ENCODE data around the gene INMT.

INMT gene

DNA sequence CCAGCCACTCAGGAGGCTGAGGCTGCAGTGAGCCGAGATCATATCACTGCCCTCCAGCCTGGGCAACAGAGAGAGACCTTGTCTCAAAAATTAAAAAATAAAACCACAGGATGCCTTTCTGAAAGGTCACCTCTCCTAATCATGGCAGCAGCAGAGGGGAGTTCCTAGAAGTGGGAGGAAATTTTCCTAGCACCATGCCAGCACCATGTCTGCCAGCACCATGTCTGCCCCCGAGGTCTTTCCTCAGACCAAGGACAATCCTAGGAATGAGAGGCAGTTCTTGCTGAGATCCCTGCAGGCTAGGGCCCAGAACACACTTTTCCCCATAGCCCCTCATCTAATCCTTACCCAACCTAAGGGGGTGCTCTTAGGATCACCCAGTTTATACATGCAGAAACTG is 22.3 kb upstream of the INMT start:
- no peak for DNase-seq

DNA sequence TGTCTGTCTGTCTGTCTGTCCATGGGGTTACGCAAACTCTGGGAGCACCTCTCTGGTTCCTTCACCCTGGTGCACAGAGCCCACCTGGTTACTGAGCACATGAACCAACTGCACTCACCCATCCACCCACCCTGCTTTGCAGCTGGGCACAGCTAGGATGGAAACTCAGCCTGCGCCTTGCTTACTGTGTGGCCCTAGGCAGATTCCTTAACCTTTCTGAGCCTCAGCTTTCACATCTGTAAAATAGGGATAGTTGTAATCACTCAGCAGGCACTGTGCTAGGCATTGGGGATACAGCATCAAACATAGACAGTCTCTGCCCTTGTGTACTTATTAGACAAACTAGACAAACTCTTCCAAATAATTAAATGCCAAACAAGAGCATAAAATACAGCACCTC is 21.8 kb upstream of the INMT start:
- no peak for DNase-seq

DNA sequence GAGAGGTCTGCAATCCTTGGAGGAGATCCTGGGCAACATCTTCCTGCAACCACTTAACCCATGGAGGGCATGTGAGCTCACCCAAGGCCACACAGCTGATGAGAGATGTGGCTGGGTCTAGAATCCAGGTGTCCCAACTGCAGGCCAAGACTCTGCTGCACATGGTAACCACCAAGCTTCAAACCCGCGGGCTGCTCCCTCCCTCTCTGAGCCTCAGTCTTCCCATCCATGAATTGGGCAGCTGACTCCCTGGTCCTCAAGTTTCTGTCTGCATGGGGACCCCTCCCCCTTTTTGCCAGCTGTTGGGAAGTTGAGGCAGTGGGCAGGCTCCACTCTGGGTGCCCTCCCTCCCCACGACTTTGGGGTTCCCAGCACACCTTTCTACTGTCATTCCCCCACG is 20.9 kb upstream of the INMT start:
- DNase-seq, result no peak

DNA sequence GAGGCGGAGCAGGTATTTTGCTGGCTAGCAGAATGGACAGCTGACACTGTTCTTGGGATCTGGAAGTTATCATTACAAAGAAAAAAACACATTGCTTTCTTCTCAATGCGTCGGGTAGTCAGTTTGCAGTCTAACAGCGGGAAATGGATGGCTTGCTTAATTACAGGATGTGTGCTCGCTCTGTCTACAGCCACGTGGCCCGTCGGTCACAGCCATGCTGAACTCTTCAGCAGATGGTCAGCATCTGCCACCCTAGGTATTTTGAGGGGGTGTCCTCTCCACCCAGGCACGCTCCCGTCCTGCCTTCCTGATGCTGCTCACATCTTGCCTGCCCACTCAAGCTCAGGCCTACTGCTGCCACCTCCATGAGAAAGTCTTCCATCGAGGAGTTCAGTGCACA is 20.4 kb upstream of the INMT start:
- DNase-seq, result no peak

DNA sequence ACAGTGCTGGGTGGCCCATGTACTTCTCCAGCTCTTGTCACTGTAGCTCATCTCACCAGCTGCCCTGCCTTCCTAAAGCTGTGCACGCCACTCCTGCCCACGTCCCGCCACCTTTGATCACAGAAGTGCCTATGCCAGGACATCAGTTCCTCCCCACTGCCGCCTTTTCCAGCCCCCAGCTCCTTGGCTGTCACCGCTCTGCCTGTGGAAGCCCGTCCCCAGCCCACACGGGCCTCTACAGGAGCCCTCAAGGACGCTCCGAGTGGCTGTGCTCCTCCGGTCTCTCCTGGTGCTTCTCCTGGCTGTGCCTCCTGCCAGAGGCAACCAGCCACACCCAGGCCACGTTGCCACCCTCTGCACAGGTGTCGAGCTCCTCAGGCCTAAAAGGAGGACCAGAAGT is 19.3 kb upstream of the INMT start:
- no peak for DNase-seq

DNA sequence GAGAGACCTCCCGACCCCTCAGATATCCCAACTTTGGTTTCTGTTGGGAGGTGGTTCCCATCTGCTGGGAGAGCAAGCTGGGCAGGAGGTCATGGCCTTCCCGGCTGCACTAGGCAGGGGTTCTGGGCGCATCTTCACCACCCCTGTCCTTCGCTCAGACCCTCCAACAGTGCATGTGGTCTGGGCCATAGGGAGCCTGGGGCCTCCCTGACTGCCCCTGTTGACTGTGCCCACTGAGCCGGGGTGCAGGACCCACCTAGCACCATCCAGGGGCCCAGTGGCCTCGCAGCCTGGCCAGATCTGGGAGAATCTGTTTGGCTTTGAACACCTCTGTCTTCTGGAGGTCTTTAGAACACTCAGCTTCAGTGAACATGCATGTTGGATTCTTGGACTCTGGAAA is 18.7 kb upstream of the INMT start:
- no peak for DNase-seq

DNA sequence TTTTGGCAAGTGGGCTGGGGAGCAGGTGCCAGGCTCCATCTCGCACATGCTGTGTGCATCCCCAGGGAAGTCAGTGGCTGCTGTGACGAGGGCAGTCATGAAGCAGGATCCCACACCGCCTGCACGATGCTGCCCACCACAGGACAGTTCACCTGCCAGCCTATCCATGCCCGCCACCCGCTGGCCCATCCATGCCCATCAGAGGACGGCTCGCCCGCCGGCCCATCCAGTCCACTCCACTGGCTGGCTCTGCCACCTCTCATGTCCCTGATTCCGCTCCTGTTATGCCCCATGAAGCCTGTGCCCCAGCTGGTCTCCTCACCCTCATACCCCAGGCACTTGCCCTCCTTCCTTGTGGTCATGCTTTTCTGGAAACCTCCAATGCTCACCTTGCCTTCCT is 18.2 kb upstream of the INMT start:
- no peak for DNase-seq

DNA sequence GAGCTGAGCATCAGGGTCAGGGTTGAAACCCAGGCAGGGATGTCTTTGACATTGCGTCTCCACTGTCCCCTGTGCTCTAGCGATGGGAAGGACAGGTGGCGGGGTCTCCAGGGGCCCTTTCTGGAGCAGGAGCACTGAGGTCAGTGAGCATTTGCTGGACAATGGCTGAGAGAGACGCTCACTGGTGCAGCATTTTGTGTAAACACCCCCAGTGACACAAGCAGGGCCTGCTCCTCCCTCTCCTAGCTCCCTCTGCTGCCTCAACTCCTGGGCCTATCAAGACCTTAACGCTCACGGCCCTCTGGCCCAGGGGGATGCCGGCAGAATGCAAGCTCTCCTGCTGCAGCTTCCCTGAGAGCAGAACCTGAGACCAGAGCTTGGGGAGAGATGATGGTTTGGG is 17.4 kb upstream of the INMT start:
- DNase-seq, result no peak

DNA sequence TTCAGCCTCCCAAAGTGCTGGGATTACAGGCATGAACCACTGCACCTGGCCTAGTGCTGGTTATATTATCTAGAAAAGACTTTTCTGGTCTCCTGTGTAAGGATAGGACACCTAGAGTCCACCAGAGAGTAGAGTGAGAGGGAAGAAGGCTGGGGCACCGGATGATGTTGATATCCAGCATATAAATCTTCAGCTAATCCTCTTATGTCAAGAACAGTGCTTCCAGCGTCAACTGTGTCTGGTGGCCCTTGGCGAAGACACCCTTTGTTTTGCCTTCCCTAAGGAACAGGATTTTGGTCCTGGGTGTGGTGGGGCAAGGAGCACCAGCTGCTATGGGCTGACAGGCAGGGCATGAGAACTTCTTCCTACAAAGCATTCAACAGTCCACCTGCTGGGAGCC is 16.3 kb upstream of the INMT start:
- DNase-seq, result no peak

DNA sequence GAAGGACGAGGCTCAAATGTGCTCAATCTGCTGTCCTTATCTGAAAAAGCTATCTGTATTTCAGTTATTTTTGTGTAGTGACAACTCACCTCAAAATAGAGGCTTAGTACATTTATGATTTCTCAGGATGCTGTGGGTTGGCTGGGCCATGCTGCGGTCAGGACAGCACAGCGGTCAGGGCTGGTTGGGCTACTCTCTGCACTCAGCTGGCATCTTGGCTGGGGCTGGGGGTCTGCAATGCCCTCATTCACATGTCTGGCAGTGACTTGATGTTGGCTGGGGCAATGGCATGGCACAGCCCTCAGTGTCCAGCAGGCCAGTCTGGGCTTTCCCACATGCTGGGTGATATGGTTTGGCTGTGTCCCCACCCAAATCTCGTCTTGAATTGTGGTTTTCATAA is 15.6 kb upstream of the INMT start:
- no peak for DNase-seq

DNA sequence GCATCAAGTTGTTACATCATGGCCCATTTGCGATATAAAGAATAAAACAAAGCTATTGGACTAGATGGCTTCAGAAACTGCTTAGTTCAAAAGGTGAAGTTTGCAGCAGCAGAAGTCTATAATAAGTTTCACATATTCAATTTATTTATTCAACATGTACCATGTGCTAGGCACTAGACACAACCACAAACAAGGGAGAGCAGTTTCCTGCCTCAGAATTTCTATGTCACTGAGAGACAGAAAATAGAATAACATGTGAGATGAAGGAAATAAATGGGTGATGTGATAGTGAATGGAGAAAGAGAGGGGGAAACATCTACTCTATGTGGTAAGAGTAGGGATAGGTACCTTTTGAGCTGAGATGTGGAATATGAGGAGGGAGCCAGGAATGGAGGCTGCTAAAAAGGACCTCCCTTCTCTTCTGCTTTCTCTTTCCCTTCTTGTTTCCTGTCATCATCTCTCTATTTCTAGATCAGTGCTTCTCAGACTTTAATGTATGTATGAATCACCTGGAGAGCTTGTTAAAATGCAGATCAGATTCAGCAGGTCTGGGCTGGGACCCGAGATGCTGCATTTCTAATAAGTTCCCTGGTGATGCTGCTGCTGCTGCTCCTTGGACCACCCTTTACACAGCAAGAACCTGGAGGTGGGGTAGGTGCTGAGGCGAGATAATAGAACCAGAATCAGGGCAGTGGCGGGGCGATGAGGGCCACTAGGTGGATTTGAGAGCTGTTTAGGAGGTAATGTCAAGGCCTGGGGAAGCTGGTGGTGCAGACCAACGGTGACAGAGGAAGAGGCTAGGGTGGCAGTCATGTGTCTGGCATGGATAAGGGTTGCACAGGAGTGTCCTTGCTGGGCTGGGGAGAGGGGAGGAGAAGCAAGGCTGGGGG is 13.7 kb upstream of the INMT start:
- no peak for DNase-seq

DNA sequence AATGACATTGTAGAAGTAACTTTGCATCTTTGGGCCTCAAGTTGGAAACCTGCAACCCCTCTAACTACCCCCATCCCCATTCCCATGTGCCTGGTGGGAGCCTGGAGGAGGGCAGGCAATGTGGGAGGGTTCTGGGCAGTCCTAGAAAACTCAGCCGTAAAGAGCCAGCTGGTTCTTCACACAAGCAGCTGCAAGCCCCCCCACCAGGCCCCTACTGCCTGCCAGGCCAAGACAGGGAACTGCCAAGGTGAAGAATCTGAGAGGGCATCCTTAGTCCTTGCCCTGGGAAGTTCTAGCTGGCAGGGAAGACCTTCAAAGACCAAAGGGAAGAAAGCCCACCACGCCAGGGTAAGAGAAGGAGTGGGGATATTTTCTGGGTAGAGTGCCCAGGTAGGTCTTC is 12.2 kb upstream of the INMT start:
- DNase-seq, result no peak

DNA sequence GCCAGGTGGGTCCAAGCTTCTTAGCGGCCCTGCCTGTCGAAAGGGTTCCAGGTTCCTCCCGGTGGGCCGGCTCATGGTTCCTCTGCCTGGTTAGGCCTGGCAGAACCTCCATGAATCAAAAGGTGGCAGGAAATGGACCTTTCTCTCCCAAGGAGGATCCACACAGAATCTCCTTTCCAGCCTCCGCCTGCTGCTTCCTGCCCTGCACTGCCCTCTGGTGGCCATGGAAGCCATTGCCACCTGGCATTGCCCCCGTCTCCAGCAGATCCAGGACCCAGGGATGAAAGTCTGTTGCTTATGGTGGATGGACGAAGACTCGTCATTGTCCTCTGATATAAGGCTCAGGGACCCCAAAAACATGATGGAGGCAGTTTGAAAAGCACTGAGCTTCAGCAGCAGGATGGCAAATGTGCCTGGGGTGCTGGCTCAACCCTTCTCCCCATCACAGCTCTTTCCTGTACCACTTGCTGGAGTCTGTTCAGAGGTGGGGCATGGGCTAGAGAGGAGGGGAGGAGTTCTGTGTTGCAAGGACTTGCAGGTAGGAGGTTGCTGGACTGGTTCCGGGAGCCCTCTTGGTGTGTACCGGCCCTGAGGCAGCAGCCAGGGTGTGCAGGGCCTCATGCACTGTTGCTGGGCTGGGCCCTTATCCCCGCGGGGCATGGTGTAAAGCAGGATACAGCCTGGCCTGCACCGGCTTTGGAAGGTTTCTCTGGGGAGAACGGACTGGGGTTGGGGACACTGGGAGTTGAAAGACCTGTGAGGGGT is 11.3 kb upstream of the INMT start:
- peak; percentile 80 for DNase-seq

DNA sequence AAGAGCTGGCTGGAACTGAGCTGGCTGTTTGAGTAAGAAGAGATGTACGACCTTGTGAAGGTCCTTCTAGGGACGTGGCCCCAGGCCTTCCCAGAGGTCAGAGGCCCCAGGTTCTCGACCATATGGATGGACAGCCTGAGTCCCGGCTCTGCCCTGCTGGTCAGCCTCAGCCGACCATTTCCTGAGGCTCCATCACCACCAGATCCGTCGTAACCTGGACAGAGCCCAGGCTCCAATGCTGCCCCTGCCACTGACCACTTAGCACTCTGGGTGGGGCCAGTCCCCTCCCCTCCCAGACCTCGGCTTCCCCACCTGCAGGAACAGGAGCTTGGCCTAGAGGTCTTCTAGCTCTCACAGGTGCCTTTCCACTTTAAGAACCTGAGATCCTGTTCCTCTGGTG is 10.6 kb upstream of the INMT start:
- no peak for DNase-seq

DNA sequence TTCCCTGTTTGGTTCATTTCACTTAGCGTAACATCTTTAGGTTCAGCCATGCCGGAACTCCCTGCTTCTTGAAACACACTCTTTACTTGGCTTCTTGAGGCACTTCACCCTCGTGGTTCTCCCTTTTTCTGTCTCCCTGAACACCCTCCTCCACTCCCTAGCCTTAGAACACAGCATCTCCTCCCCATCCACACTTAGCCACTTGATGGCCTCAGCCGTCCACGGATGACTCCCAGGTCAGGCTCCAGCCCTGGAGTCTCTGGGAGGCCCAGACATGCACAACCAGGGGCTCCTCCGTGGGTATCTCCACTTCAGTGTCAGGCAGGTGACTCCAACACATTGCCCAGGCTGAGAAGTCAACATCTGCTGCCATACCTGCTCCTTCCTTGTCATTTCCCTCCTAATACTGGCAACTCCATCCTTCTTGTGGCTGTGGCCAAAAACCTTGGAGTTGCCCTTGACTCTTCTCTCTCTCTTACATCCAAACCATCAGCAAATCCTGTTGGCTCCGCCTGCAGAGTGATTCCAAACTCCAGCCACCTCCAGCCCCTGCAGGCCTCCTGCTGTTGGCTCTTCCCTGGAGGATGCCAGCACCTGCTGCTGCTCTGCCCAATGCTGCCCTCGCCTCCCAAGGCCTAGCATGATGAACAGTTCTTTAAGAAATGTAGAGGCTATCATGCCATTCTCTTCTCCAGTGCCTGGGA is 8.4 kb upstream of the INMT start:
- no peak for DNase-seq

DNA sequence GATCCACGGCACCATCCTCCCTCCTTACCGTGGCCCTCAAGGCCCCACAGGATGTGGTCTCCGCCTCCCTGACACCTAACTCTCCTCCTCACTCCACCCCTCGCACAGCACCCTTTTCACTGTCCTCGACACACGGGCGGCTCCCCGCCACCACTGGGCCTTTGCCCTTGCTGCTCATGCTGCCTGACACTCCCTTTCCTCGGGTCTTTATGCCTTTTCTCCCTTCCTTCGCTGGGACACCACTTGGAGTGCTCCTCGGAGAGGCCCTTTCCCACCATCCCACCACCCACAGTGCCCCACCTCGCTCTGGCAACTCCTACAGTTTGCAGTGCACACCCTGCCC is 7.9 kb upstream of the INMT start:
- DNase-seq, result no peak

DNA sequence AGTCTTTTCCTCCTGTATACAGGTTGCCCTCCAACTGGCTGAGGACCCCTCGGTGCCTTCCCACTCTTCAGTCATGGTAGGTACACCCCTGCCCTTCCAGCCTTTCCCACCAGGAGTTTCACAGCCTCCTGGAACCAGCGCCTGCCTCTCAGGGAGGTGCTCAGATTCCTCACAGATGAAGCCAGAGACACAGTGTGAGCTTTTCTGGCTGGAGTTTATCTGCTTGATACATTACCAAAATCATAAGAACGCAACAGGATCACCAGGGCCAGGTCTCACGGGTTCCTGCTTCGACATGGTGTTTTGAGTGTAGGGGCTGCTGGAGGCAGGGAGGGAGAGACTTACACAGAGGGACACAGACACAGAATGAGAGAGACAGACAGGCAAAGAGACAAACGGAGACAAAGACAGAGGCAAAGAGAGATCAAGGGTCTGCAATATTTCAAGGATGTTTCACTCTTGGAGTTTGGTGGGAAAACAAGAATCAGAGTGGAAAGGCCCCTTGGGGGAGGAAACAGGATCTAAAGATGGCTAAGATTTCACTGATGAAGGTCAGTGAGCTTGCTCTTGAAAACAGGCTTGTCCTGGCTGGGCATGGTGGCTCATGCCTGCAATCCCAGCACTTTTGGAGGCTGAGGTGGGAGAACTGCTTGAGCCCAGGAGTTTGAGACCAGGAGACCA is 6.5 kb upstream of the INMT start:
- no peak for DNase-seq

DNA sequence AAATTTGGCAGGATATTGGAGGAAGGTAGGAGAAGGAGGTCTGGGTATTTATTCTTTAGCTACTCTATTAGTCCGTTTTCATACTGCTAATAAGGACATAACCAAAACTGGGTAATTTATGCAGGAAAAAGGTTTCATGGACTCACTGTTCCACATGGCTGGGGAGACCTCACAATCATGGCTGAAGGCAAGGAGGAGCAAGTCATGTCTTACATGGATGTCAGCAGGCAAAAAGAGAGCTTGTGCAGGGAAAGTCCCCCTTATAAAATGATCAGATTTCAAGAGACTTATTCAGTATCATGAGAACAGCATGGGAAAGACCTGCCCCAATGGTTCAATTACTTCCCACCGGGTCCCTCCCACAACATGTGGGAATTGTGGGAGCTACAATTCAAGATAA is 1.9 kb upstream of the INMT start:
- DNase-seq, result no peak

DNA sequence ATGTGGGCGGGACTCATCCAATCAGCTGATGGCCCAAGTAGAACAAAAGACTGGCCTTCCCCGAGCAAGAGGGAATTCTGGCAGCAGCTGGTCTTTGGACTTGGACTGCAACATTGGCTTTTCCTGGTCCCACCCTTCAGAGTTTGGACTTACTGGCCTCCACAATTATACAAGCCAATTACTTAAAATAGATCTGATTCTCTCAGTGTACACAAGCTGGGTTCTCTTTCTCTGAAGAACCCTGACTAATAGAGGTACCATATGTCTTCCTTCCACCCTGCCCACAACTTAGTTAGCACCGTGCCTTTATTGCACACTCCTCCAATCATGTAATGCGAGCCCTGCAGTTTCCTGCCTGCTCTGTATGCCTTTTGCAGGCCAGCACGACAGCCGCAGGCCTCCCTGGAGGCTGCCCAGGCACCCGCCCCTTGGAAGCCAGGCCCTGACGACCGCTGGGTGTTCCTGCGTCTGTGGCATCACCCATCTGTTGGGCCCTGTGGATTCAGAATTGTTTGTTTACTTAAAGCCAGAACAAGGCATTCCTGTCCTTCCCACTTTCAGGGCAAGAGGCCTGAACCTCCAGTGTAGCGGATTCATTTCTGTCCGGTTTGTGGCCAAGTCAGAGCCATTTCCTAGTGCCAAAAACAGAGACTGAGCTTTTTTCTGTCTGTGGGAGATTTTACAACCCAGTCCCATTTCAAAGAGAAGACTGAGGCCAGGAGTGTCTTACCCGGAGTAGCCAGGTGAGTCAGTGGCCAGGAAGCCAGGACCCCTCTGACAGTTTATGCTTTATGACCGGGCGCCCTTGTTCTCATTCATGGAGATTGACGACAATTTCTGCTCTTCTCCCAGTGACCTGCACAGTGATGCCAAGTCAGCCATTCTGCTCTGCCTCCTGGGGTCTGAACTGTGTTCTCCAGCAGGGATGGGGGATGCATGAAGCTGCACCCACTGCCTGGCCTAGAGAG is 968 bp upstream of the INMT start:
- no peak for DNase-seq

DNA sequence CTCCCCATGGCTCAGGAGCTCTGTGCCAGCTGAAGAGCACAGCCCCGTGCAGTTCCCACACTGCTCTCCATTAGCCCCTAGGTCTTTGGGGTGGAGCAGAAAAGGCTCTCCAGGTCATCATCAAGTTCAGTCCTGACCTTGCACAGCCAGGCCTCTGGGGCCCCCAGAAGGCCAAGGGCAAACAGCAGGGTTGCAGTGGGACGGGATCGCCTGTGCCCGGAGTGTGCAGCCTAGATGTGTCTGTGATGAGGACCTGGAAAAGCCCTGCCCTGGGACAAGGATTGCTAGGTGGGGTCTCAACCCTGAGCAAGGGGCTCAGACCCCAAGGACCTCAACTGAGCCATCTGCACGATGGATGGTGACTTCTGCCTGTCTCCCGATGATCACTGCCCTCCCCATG is 549 bp downstream of the INMT start:
- DNase-seq, result no peak

DNA sequence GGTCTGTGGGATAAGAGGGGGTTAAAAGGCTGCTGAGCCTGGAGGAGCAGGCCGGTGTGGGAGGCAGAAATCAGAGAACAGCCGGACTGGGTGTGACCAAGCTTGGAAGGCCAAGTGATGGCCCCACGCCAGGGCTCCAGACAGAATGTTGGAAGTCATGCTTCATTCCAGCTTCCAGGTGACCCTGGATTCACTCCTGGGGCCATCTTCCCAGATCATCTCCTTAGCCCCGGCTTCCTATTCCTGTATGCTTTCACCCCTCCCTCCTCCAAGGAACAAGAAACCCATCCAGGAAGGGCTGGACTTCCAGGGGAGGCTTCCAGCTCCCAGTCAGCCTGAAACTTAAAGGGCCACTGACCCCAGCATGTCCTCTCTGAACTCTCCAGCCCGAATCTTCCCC is 1.0 kb downstream of the INMT start:
- DNase-seq, result no peak

DNA sequence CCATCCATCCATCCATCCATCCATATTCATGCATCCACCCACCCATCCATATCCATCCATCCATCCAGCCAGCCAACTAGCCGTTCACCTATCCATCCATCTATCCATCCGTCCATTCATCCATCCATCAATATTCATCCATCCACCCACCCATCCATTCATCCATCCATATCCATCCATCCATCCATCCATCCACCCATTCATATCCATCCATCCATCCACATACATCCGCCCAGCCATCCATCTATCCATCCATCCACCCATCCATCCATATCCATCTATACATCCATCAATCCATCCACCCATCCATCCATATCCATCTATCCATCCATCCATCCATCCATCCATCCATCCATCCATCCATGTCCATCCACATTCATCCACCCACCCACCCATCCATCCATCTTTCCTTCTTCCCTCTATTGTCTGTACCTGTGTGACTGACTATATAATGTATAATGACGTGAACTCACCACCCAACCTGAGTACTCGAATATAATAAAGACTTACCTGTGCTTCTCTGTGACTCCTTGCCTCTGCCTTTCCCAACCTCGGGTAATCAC is 2.5 kb downstream of the INMT start:
- no peak for DNase-seq

All from activated T-cell treated with anti-CD3 and anti-CD28 coated beads, Interleukin-2, amount 50 U/mL, for 1 hour (primary cell).